Liver (tissue), 3 donors: ENCODE measurements around the gene KATNAL1.

Experiments
- FOXA1 ChIP-seq: IDR thresholded peaks from 2 replicates; pipeline ENCODE4 v1.6.1; 2016; ENCODE audit warnings: antibody characterized with exemption
- GABPA ChIP-seq, 2 donors: IDR thresholded peaks in 1 of 2; conservative IDR thresholded peaks in 1 of 2; 2 replicates each; pipeline ENCODE4 v1.6.1; 2016; ENCODE audit warnings: antibody characterized with exemption in 2 of 2, mild to moderate bottlenecking in 1 of 2, moderate library complexity in 1 of 2
- HNF4A ChIP-seq, 2 donors: conservative IDR thresholded peaks; 2 replicates each; pipeline ENCODE4 v1.6.1; 2016; ENCODE audit warnings: antibody characterized with exemption in 2 of 2, mild to moderate bottlenecking in 2 of 2
- JUND ChIP-seq, 2 donors: IDR thresholded peaks; 2 replicates each; pipeline ENCODE4 v1.6.1; 2016; ENCODE audit warnings: antibody characterized with exemption in 2 of 2
- RAD21 ChIP-seq, 2 donors: IDR thresholded peaks; 2 replicates each; pipeline ENCODE4 v1.6.1; 2016; ENCODE audit warnings: antibody characterized with exemption in 2 of 2, mild to moderate bottlenecking in 2 of 2
- REST ChIP-seq: IDR thresholded peaks from 2 replicates; pipeline ENCODE4 v1.6.1; 2016; ENCODE audit warnings: antibody characterized with exemption, mild to moderate bottlenecking
- SP1 ChIP-seq: IDR thresholded peaks from 2 replicates; pipeline ENCODE4 v1.6.1; 2018; ENCODE audit warnings: antibody characterized with exemption, mild to moderate bottlenecking
- TAF1 ChIP-seq: conservative IDR thresholded peaks from 2 replicates; pipeline ENCODE4 v1.6.1; 2016; ENCODE audit warnings: antibody characterized with exemption, mild to moderate bottlenecking
- YY1 ChIP-seq: IDR thresholded peaks from 2 replicates; pipeline ENCODE4 v1.6.1; 2016; ENCODE audit warnings: antibody characterized with exemption, mild to moderate bottlenecking
- TF ChIP-seq, protein P1 (sequence below): fragments of 150-350 bp; IDR thresholded peaks from 2 replicates; pipeline ENCODE4 v1.5.1; 2017; ENCODE audit warnings: improper control_type of control experiment, low read depth, low read length; ENCODE audit not compliant: missing input control
- TF ChIP-seq, protein P2 (sequence below): IDR thresholded peaks from 2 replicates; pipeline ENCODE4 v1.6.1; 2016; ENCODE audit warnings: antibody characterized with exemption
- TF ChIP-seq, protein P3 (sequence below): IDR thresholded peaks from 2 replicates; pipeline ENCODE4 v1.6.1; 2016; ENCODE audit warnings: antibody characterized with exemption
- TF ChIP-seq, protein P4 (sequence below): IDR thresholded peaks from 2 replicates; pipeline ENCODE4 v1.6.1; 2016; ENCODE audit warnings: antibody characterized with exemption
- donor health status: healthy.
- donor health status: healthy.

GRCh38 chr13:30274083-30274482, 33.3 kb downstream of the KATNAL1 start:
- TF ChIP-seq, protein P1, sequence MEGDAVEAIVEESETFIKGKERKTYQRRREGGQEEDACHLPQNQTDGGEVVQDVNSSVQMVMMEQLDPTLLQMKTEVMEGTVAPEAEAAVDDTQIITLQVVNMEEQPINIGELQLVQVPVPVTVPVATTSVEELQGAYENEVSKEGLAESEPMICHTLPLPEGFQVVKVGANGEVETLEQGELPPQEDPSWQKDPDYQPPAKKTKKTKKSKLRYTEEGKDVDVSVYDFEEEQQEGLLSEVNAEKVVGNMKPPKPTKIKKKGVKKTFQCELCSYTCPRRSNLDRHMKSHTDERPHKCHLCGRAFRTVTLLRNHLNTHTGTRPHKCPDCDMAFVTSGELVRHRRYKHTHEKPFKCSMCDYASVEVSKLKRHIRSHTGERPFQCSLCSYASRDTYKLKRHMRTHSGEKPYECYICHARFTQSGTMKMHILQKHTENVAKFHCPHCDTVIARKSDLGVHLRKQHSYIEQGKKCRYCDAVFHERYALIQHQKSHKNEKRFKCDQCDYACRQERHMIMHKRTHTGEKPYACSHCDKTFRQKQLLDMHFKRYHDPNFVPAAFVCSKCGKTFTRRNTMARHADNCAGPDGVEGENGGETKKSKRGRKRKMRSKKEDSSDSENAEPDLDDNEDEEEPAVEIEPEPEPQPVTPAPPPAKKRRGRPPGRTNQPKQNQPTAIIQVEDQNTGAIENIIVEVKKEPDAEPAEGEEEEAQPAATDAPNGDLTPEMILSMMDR = no peak
- TF ChIP-seq TAF1 (no peak), YY1 (no peak), FOXA1 (no peak), JUND (IDR thresholded peaks at IDR 0.05) (no peak), RAD21 (IDR thresholded peaks at IDR 0.05) (no peak), HNF4A (conservative IDR thresholded peaks at IDR 0.05) (peak; percentile 30 to 53), SP1 (no peak), REST (no peak), GABPA (IDR thresholded peaks at IDR 0.05 in 1 of 2, conservative IDR thresholded peaks at IDR 0.05 in 1 of 2) (no peak)
- TF ChIP-seq, protein P2, sequence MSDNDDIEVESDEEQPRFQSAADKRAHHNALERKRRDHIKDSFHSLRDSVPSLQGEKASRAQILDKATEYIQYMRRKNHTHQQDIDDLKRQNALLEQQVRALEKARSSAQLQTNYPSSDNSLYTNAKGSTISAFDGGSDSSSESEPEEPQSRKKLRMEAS = no peak
- TF ChIP-seq, protein P3, sequence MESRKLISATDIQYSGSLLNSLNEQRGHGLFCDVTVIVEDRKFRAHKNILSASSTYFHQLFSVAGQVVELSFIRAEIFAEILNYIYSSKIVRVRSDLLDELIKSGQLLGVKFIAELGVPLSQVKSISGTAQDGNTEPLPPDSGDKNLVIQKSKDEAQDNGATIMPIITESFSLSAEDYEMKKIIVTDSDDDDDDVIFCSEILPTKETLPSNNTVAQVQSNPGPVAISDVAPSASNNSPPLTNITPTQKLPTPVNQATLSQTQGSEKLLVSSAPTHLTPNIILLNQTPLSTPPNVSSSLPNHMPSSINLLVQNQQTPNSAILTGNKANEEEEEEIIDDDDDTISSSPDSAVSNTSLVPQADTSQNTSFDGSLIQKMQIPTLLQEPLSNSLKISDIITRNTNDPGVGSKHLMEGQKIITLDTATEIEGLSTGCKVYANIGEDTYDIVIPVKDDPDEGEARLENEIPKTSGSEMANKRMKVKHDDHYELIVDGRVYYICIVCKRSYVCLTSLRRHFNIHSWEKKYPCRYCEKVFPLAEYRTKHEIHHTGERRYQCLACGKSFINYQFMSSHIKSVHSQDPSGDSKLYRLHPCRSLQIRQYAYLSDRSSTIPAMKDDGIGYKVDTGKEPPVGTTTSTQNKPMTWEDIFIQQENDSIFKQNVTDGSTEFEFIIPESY = no peak
- TF ChIP-seq, protein P4, sequence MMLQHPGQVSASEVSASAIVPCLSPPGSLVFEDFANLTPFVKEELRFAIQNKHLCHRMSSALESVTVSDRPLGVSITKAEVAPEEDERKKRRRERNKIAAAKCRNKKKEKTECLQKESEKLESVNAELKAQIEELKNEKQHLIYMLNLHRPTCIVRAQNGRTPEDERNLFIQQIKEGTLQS = no peak
